Stimulated activated CD8-positive, alpha-beta memory T cell treated with anti-CD3 and anti-CD28 coated beads, Interleukin-4, amount 100 ng/mL, for 4 hours (primary cell): Measurements from ENCODE around the gene METTL21A.
A peak's percentile ranks its signal among the peaks of the same experiment; 100 is the strongest.
"Not testable (repeated sequence)": the region's sequence is repeated elsewhere in the genome, so short reads cannot be mapped to it uniquely, and the experiment has no call there.

Experiments
- DNase-seq, 2 donors: peaks; one replicate each; pipeline ENCODE4 v3.0.0-alpha.2; 2020; ENCODE audit warnings: low read depth in 2 of 2, low spot score in 1 of 2

The METTL21A gene

GRCh38 chr2:207625014-207625907, at the start of gene METTL21A:
Gene METTL21A (minus strand): TSS chr2:207625394. CDS start chr2:207624375, 1,019 bp downstream.
- DNase-seq = peak; percentile 88 to 94

GRCh38 chr2:207674826-207675225, 49.6 kb upstream of the METTL21A start:
- DNase-seq = no peak

- DNase-seq = no peak
These were observed 49.1 kb upstream of the METTL21A start for GRCh38 chr2:207674266-207674774.

- no peak for DNase-seq
These were observed 48.2 kb upstream of the METTL21A start for GRCh38 chr2:207673431-207673830.

DNA sequence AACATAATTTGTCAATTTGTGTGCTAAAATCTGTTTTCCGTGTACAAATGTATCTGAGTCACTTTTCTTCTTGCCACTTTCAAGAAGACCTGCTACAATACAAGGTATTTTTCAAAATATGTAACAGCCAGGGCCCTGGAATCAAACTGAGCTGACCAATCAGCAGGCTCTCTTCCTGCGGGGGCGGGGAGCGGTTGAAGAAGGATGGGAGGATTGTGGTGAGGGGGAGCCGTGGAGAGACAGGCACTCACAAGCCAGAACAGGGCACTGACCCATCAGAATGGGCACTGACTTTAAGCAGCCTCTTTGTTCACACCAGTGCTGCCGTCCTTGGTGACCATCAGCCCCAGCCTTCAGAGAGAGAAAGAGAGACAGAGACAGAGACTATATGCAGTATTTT, 45.7 kb upstream of the METTL21A start:
- DNase-seq = no peak

DNA sequence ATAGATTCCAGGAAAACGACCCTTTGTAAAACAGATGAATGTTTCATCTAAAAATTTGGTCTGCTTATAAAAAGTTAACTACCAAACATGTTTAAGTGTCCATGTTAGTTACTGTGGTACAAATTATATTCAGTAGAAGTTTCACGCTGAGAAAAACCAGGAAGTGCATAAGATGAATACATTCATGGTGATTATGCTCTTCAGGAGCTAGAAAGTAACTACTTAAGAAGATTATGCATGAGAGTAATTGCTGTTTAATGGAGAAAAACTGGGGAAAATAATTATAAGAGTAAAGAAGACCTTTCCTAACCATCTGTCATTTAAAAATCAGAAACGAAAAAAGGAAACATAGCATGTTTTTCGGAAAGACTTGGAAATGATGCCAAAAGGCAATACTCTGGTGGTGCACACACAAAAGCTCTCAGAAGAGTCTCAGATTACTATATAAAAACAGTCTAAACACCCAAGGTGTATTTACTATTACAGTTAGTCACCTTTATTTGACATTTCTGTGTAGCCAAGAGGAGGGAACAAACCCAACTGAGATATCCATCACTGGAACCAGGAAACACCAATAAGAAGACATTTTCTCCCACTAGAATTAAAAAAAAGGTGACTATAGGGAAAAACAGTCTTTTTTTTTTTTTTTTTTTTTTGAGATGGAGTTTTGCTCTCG, 38.8 kb upstream of the METTL21A start:
- no peak for DNase-seq

- DNase-seq = no peak
These were observed 37.0 kb upstream of the METTL21A start for GRCh38 chr2:207662203-207662602.

DNA sequence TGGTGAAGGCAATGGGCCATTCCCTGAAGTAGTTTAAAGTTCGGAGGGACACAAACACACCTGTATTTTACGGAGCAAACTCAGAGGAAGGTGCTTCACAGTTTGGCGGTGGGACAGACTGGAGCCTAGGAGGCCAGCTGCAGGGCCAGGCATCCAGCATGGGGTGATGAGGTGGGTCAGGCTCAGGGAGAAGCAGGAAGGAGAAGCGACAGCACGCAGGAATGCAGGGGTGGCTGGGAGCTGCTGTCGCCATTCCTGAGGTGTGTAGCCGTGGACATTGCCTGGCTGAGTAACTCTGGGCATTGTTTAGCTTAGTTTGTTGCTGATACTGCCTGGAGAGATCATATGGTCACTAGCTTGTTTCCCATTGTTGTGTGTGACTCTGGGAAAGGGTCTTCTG, 35.8 kb upstream of the METTL21A start:
- DNase-seq = no peak

- DNase-seq = no peak
These were observed 33.0 kb upstream of the METTL21A start for GRCh38 chr2:207658156-207658555.

- no peak for DNase-seq
These were observed 29.8 kb upstream of the METTL21A start for GRCh38 chr2:207655000-207655399.

DNA sequence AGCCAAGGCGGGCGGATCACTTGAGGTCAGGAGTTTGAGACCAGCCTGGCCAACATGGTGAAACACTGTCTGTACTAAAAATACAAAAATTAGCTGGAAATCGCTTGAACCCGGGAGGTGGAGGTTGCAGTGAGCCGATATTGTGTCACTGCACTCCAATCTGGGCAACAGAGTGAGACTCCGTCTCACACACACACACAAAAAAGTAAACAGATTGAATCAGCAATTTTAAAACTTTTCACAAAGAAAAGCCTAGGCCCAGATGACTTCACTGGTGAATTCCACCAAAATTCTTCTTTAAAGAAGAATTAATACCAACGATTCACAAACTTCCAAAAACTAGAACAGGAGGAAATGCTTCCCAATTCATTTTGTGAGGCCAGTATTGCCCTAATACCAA, 21.4 kb upstream of the METTL21A start:
- not testable (repeated sequence) for DNase-seq

DNA sequence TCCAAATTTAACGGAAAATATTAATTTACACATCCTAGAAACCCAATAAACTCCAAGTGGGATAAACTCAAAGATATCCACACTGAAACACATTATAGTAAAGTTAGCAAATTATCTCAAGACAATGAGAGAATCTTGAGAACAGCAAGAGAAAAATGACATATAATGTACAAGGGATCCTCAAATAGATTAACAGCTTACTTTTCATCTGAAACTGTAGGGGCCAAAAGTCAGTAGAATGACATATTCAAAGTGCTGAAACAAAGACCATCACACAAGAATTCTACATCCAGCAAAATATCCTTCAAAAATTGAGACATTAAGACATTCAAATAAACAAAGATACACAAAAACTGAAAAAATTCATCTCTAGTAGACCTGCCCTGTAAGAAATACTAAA, 18.7 kb upstream of the METTL21A start:
- DNase-seq = no peak

GRCh38 chr2:207640661-207641060, 15.5 kb upstream of the METTL21A start:
- no peak for DNase-seq

DNA sequence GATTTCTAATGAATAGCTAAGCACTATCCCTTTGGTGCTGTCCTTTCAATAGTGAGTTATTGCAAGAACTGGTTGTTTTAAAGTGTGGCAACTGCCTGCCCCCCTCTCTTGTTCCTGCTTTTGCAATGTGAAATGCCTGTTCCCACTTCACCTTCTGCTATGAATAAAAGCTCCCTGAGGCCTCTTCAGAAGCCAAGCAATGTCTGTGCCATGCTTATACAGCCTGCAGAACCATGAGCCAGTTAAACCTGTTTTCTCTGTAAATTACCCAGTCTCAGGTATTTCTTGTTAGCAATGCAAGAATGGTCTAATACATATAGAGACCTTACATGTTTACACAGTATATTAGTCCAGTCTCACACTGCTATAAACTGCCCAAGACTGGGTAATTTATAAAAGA, 15.0 kb upstream of the METTL21A start:
- no peak for DNase-seq

DNA sequence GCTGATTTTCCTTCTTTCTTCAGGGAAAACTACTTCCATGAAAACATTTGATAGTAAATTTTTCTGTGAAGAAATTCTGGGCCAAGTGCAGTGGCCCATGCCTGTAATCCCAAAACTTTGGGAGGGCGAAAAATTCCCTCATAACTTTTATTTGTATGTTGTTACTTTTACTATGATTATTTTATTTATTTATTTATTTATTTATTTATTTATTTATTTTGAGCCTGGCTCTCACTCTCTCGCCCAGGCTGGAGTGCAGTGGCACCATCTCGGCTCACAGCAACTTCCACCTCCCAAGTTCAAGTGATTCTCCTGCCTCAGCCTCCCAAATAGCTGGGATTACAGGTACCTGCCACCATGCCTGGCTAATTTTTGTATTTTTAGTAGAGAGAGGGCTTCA, 14.1 kb upstream of the METTL21A start:
- not testable (repeated sequence) for DNase-seq

DNA sequence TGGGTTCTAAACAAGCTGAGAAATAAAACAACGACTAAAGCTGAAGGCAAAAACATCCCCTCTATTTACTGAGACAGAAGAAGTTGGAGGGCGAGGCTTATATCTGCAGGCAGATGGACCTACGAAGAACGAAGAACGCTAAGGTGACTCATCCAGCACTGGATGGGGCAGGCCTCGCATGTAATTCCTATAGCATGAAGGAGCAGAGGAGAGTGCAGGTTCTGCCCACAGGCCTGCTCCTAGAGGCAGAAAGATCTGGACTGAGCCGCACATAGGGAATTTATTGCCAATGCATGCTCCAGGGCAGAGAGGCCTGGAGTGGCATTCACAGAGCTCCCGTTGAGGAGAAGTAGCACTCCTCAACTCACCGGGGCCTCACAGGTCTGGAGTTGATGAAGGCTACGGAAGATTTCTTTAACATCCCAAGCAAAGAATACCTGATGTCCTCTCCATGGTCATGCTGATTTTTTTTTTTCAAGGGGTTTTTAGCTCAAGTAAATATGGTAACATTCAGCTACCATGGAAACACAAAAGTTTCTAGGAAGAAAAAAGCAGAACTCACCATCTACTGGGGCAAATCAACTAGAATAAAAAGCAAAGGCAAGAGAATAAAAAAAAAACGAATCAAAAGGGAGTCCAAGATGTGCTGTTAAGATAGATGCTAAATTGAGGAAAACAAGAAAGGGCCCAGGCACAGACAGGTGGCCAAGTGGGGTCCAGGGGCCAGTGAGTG, 10.4 kb upstream of the METTL21A start:
- no peak for DNase-seq

- no peak for DNase-seq
These were observed 8.5 kb upstream of the METTL21A start for GRCh38 chr2:207633686-207634085.

- no peak for DNase-seq
These were observed 7.6 kb upstream of the METTL21A start for GRCh38 chr2:207632575-207633493.

DNA sequence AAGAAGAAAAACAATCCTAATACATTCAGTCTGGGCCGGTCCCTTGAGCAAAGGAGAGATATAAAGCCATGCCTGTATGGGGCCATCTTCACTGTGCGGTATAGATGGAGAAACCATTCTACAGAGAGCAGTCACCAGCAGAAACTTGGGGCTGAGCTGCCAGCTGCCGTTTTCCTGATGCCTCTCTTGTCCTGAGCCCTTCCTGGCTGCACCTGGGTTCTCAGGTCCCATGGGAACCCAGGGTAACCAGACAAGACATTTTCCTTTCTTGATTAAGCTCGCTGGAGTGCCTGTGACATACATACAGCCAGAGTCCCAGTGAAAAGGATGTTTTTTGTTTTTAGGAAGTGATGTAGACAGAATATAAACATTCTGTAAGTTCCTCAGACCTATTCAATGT, 5.3 kb upstream of the METTL21A start:
- DNase-seq = no peak

DNA sequence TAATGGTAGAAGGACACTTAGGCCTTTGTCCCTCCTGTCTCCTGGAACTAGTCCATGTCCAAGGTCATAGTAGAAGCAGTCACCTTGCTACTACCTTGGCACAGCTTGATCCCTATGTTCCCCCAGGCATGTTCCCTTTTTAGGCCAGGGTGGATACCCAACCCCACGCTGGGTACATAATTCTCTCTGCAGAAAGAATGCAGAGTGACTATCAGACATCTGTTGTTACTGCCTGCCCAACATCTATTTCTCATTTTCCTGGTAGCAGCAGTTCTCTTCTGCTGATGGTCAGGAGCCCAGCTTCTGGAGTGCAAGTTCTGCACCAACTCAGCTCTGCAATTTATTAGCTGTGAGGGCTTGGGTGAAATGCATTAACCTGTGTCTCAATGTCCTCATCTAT, 4.4 kb upstream of the METTL21A start:
- DNase-seq = no peak
